ENCODE data around the gene GDPD5. TPM values are rescaled to one million over a fixed set of nuclear protein-coding genes. Genes with fewer than 3 reads are reported as not detected.

The GDPD5 gene
- total RNA-seq, 1 experiment from 2014 or later, result 7.8 TPM

DNA sequence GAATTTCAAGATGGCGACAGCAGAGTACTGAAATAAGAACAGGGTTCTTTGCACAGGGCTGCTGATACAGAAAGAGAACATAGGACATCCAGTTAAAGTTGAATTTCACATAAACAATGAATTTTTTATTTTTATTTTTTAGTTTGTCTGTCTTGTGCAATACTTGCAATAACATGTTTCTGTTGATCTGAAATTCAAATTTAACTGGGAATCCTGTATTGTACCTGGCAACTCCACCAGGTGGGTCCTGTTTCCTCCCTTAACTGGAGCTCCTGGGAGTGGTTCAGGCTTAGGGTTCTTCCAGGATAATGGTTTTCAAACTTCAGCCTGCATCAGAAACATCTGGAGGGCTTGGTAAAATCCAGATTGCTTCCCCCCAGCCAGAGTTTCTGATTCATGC is 21.4 kb upstream of the GDPD5 start:
- Histone ChIP-seq H2AFZ (ENCODE audit: low read length) (no peak overlapping the region), H3K27me3 (ENCODE audit: insufficient read depth, low read length) (no peaks in the 10 kb centered on the region), H3K9ac (ENCODE audit: extremely low read depth, insufficient read length, low read length) (no peak overlapping the region), H3K14ac (ENCODE audit: insufficient read depth, low read length) (no peak overlapping the region), H3K4ac (ENCODE audit: low read depth, low read length) (no peak overlapping the region), H3K79me1 (ENCODE audit: insufficient read depth, low read depth, low read length, poor library complexity, severe bottlenecking) (no peaks in the 10 kb centered on the region), H3K23ac (ENCODE audit: insufficient read length, low read depth, low read length) (no peak overlapping the region), H4K20me1 (ENCODE audit: control insufficient read depth, insufficient read depth, insufficient read length) (no peaks in the 10 kb centered on the region), H3K56ac (ENCODE audit: insufficient read length, low read depth, low read length) (no peak overlapping the region), H3K9me3 (ENCODE audit: control insufficient read depth, low read depth, low read length) (no peaks in the 10 kb centered on the region), H3T11ph (ENCODE audit: low read length) (no peak overlapping the region), H3K79me2 (ENCODE audit: insufficient read depth, low read length) (no peaks in the 10 kb centered on the region), H4K91ac (ENCODE audit: insufficient read length, low read depth, low read length) (no peak overlapping the region), H2BK5ac (ENCODE audit: insufficient read length, low read length) (no peak overlapping the region), H2BK12ac (ENCODE audit: insufficient read length, low read depth, low read length) (no peak overlapping the region), H3K27ac (ENCODE audit: insufficient read length, low read depth, low read length) (no peak overlapping the region), H4K5ac (ENCODE audit: insufficient read length, low read depth, low read length) (no peak overlapping the region), H2AK5ac (ENCODE audit: insufficient read length, low read length) (no peak overlapping the region), H2BK20ac (ENCODE audit: low read depth, low read length, poor library complexity, severe bottlenecking) (no peak overlapping the region), H2BK15ac (ENCODE audit: low read depth, low read length) (no peak overlapping the region), H3K4me2 (ENCODE audit: insufficient read depth, insufficient read length, low read length) (no peak overlapping the region), H3K23me2 (ENCODE audit: insufficient read length, low read depth, low read length, poor library complexity, severe bottlenecking) (no peaks in the 10 kb centered on the region), H2BK120ac (ENCODE audit: low read depth, low read length, poor library complexity, severe bottlenecking) (no peak overlapping the region), H4K8ac (replicated peaks; ENCODE audit: insufficient read length, low read depth, low read length) (no peak overlapping the region), H3K18ac (ENCODE audit: insufficient read length, low read depth, low read length) (no peak overlapping the region), H3K4me1 (ENCODE audit: insufficient read depth, low read length) (no peaks in the 10 kb centered on the region)
- peaks cover 0 to 3% of the 10 kb centered on the region in 2 experiments; a peak in 1 of 5 replicates for H3K9me3 Mint-ChIP-seq
- H3K27ac Mint-ChIP-seq, result peak overlapping the region in 1 of 3 experiments; percentile 98; a peak in 2 of 7 replicates
- no CpG with 5 or more reads among the region's 1 CpG for WGBS (ENCODE audit: extremely low coverage, insufficient read length, low lambda C conversion rate)
- no peak overlapping the region for H3K4me3 Mint-ChIP-seq
- TF ChIP-seq, protein P1, sequence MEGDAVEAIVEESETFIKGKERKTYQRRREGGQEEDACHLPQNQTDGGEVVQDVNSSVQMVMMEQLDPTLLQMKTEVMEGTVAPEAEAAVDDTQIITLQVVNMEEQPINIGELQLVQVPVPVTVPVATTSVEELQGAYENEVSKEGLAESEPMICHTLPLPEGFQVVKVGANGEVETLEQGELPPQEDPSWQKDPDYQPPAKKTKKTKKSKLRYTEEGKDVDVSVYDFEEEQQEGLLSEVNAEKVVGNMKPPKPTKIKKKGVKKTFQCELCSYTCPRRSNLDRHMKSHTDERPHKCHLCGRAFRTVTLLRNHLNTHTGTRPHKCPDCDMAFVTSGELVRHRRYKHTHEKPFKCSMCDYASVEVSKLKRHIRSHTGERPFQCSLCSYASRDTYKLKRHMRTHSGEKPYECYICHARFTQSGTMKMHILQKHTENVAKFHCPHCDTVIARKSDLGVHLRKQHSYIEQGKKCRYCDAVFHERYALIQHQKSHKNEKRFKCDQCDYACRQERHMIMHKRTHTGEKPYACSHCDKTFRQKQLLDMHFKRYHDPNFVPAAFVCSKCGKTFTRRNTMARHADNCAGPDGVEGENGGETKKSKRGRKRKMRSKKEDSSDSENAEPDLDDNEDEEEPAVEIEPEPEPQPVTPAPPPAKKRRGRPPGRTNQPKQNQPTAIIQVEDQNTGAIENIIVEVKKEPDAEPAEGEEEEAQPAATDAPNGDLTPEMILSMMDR (conservative IDR thresholded peaks at IDR 0.05), result no peak
- peaks cover 4% of the 10 kb centered on the region; the same call in 1 of the 2 replicates for H3K27me3 Mint-ChIP-seq (ENCODE audit: low read depth)
- no peak for DNase-seq
- peaks cover 0 to 4% (median 0%) of the 10 kb centered on the region in 3 experiments; a peak in 1 of 7 replicates for H3K36me3 Mint-ChIP-seq (ENCODE audit: insufficient read depth in 1 of 3, low read depth in 3 of 3)
- peaks cover 6 to 10% of the 10 kb centered on the region in 2 experiments for H3K4me1 Mint-ChIP-seq
